Mesendoderm (in vitro differentiated cells): ENCODE measurements around the gene CEP104.

Experiments
- DNase-seq: peaks from one replicate; pipeline ENCODE4 v3.0.0; 2013
- H2AK5ac ChIP-seq: 2 replicates; pipeline ENCODE4 v1.6.1; 2013; ENCODE audit warnings: low read length, inconsistent platforms
- H2BK120ac ChIP-seq: 2 replicates; pipeline ENCODE4 v1.6.1; 2013; ENCODE audit warnings: low read depth, mild to moderate bottlenecking, low read length, moderate library complexity, mixed read lengths
- H2BK15ac ChIP-seq: replicated peaks from 2 replicates; pipeline ENCODE4 v1.6.1; 2013; ENCODE audit warnings: low read depth, mild to moderate bottlenecking, moderate library complexity
- H2BK5ac ChIP-seq: 2 replicates; pipeline ENCODE4 v1.6.1; 2013; ENCODE audit warnings: low read length, inconsistent platforms
- H3K18ac ChIP-seq: 2 replicates; pipeline ENCODE4 v1.6.1; 2013; ENCODE audit warnings: mild to moderate bottlenecking, low read length, mixed read lengths
- H3K23ac ChIP-seq: one replicate; pipeline ENCODE4 v1.6.1; 2013; ENCODE audit warnings: low read length
- H3K27ac ChIP-seq: 2 replicates; pipeline ENCODE4 v1.5.1; 2013; ENCODE audit warnings: low read depth, mild to moderate bottlenecking, inconsistent platforms, low read length, moderate library complexity
- H3K27me3 ChIP-seq: 2 replicates; pipeline ENCODE4 v1.6.1; 2013; ENCODE audit warnings: low read length, control low read depth, mild to moderate bottlenecking, inconsistent platforms; ENCODE audit not compliant: insufficient read depth, poor library complexity
- H3K36me3 ChIP-seq: 2 replicates; pipeline ENCODE4 v1.6.1; 2013; ENCODE audit warnings: low read length, inconsistent platforms; ENCODE audit not compliant: control insufficient read depth, insufficient read depth
- H3K4ac ChIP-seq: one replicate; pipeline ENCODE4 v1.6.1; 2013; ENCODE audit warnings: low read depth, mild to moderate bottlenecking, low read length, moderate library complexity
- H3K4me1 ChIP-seq: 2 replicates; pipeline ENCODE4 v1.6.1; 2013; ENCODE audit warnings: low read depth, low read length, inconsistent platforms; ENCODE audit not compliant: control insufficient read depth
- H3K4me2 ChIP-seq: 2 replicates; pipeline ENCODE4 v1.6.1; 2013; ENCODE audit warnings: low read length
- H3K4me3 ChIP-seq: 2 replicates; pipeline ENCODE4 v1.5.1; 2013; ENCODE audit warnings: mild to moderate bottlenecking, low read length
- H3K56ac ChIP-seq: one replicate; pipeline ENCODE4 v1.6.1; 2013; ENCODE audit warnings: low read length
- H3K79me1 ChIP-seq: 2 replicates; pipeline ENCODE4 v1.6.1; 2013; ENCODE audit warnings: low read length, inconsistent platforms
- H3K79me2 ChIP-seq: 2 replicates; pipeline ENCODE4 v1.6.1; 2013; ENCODE audit warnings: mild to moderate bottlenecking, low read length; ENCODE audit not compliant: control insufficient read depth, insufficient read depth
- H3K9ac ChIP-seq: 2 replicates; pipeline ENCODE4 v1.6.1; 2013; ENCODE audit warnings: low read length, inconsistent platforms
- H4K5ac ChIP-seq: one replicate; pipeline ENCODE4 v1.6.1; 2013; ENCODE audit warnings: low read length
- H4K8ac ChIP-seq: one replicate; pipeline ENCODE4 v1.6.1; 2013; ENCODE audit warnings: low read depth, mild to moderate bottlenecking, control low read depth, low read length, moderate library complexity
- WGBS: extraction: QIAGEN DNeasy Blood & Tissue Kit; methylation state at CpG from one replicate; pipeline ENCODE4 v1.1.7; 2013; ENCODE audit warnings: low lambda C conversion rate, missing lambda C conversion rate; ENCODE audit not compliant: insufficient coverage; ENCODE audit errors: extremely low coverage; 5-methylcytosine and 5-hydroxymethylcytosine counted together

CEP104 gene

DNA sequence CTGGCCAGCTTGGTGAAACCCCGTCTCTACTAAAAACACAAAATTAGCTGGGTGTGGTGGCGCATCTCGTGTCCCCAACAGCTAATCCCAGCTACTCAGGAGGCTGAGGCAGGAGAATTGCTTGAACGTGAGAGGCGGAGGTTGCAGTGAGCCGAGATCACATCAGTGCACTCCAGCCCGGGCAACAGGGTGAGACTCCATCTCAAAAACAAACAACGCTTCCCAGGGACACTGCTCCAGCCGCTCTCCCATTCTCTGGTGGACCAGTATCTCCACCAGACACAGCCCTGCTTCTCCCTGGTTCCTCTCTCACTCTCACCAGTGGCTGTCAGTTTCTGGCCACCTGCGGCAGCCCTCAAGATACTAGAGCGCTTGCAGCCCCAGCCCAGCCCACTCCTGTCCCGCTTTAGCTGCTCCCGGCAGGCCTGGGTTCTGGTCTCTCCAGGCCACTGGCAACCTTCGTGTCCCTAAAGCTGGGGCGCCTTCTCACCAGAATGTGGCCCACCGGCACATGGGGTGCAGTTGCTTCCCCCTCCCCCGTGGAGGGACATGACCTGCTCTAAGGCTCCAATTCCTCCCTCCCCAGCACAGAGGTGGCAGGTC lies 39.8 kb downstream of the CEP104 start:
- H3K56ac ChIP-seq = no peak overlapping the region
- DNase-seq = no peak
- H2AK5ac ChIP-seq = no peak overlapping the region
- H4K5ac ChIP-seq = no peak overlapping the region
- no peak overlapping the region for H2BK120ac ChIP-seq
- no CpG with 5 or more reads among the region's 17 CpGs for WGBS
- no peak overlapping the region for H3K4me2 ChIP-seq
- H3K36me3 ChIP-seq = no peaks in the 10 kb centered on the region
- no peak overlapping the region for H4K8ac ChIP-seq
- H3K23ac ChIP-seq = no peak overlapping the region
- H2BK5ac ChIP-seq = no peak overlapping the region
- H3K4me1 ChIP-seq = no peaks in the 10 kb centered on the region
- no peak overlapping the region for H3K4me3 ChIP-seq
- H3K27me3 ChIP-seq = no peaks in the 10 kb centered on the region
- H2BK15ac ChIP-seq = no peak overlapping the region
- no peak overlapping the region for H3K18ac ChIP-seq
- H3K27ac ChIP-seq = no peak overlapping the region
- no peaks in the 10 kb centered on the region for H3K79me2 ChIP-seq
- no peak overlapping the region for H3K4ac ChIP-seq
- H3K79me1 ChIP-seq = no peaks in the 10 kb centered on the region
- no peak overlapping the region for H3K9ac ChIP-seq

DNA sequence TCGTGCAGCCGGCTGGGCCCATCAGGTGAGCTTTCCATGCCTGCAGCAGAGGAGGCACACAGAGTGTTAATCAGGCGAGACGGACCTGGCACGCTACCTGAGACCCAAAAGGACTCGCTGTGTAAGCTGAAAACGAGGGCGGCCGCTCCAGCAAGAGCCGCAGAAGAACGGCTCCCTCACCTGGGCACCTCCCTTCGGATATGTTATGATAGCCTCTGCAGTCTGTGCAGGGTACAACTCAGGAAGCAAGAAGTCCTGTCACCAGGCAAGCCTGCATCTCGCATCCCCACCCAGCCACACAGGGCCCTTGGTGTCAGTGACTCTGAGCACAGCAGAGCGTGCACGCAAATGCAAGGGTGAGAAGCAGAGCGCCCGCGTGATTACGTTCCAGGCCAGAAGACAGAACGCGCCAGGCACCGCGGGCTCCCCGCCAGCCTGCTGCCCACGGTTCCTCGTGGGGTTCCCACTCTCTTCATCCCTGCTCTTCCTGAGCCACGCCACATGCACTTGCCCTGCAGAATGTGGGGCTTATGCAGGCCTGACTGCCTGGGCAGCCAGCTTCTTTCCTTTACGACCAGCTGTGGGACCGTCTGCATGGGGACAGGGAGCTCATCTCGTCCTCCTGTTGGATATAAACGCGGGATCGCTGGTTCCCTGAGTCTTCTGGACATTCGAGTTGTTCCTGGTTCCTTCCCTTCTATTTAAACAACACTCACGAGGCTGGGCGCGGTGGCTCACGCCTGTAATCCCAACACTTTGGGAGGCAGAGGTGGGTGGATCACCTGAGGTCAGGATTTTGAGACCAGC lies 40.5 kb downstream of the CEP104 start:
- Histone ChIP-seq H2BK15ac (no peak overlapping the region), H3K4me2 (no peak overlapping the region), H3K79me2 (no peaks in the 10 kb centered on the region), H3K23ac (no peak overlapping the region), H3K18ac (no peak overlapping the region), H3K56ac (no peak overlapping the region), H2BK5ac (no peak overlapping the region), H3K4me3 (no peak overlapping the region), H3K79me1 (no peaks in the 10 kb centered on the region), H2AK5ac (no peak overlapping the region), H4K8ac (no peak overlapping the region), H2BK120ac (no peak overlapping the region), H3K27me3 (no peaks in the 10 kb centered on the region), H3K4me1 (no peaks in the 10 kb centered on the region), H3K4ac (no peak overlapping the region), H3K9ac (no peak overlapping the region), H3K36me3 (no peaks in the 10 kb centered on the region), H3K27ac (no peak overlapping the region), H4K5ac (no peak overlapping the region)
- no peak for DNase-seq
- WGBS = no CpG with 5 or more reads among the region's 38 CpGs

DNA sequence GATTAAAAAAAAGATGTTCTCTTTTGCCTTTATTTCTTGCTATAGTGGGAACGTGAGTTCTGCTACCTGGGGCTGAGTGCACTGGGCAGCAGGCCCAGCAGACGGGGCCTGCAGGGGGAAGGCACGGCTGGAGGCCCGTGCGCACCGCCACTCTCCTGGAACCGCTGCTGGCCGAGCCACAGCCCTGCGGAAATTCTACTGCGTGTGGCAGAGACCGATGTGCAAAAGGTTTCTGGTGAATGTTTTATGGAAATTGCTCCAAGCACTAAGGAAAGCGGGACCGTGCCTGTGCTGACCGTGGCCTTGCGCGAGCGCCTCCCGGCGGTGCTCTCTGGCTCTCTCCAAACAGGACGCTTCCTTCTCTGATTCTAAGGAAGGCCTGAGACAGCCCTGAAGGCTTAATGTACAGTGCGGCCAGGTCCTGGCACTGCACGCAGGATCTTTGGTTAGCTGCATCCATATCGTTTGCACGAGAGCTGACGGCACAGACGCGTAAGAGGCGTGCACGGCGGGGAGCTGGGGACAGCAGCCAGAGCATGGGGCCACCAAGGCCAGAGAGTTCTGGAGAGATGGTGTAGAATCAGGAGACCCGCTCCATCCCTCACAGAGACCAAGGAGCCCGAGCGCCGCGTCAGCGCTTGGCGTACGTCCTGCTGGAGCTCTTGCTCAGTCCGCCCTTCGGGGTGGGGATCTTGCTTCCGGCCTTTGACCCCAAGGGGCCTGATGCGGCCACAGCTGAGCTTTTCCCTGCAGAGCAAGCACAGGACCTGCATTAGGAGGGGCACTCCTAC lies 42.0 kb downstream of the CEP104 start:
- WGBS = no CpG with 5 or more reads among the region's 42 CpGs
- Histone ChIP-seq H3K56ac (no peak overlapping the region), H4K5ac (no peak overlapping the region), H2BK15ac (no peak overlapping the region), H2BK5ac (no peak overlapping the region), H2AK5ac (no peak overlapping the region), H3K18ac (no peak overlapping the region), H3K4me3 (no peak overlapping the region), H3K79me1 (no peaks in the 10 kb centered on the region), H3K27me3 (no peaks in the 10 kb centered on the region), H3K79me2 (no peaks in the 10 kb centered on the region), H3K4me1 (no peaks in the 10 kb centered on the region), H3K4me2 (no peak overlapping the region), H3K27ac (no peak overlapping the region), H3K36me3 (no peaks in the 10 kb centered on the region), H3K23ac (no peak overlapping the region), H4K8ac (no peak overlapping the region), H2BK120ac (no peak overlapping the region), H3K9ac (no peak overlapping the region), H3K4ac (no peak overlapping the region)
- no peak for DNase-seq

DNA sequence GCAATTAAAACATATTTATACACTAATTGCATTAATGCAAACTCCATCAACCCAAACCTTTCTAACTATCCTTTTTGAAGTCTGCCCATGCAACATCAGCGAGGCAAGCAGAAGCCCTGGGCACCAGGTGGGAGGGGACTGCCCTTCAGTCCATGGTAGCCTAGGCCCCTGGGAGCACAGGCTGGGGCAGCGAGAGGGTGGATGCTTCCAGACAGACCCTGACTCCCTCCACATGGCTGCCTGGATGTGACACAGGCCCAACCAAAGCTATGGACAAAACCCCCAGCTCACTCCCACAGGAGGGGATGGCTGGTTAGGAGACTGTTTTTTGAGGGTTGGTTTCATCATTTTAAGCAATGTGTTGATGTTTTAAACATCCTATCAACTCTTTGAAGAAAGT lies 42.9 kb downstream of the CEP104 start:
- Histone ChIP-seq H3K4me1 (no peaks in the 10 kb centered on the region), H4K5ac (no peak overlapping the region), H3K4me3 (no peak overlapping the region), H3K36me3 (no peaks in the 10 kb centered on the region), H3K27ac (no peak overlapping the region), H3K56ac (no peak overlapping the region), H3K4ac (no peak overlapping the region), H3K79me2 (no peaks in the 10 kb centered on the region), H4K8ac (no peak overlapping the region), H2BK120ac (no peak overlapping the region), H2BK15ac (no peak overlapping the region), H3K18ac (no peak overlapping the region), H3K79me1 (no peaks in the 10 kb centered on the region), H3K23ac (no peak overlapping the region), H3K27me3 (no peaks in the 10 kb centered on the region), H3K4me2 (no peak overlapping the region), H2AK5ac (no peak overlapping the region), H3K9ac (no peak overlapping the region), H2BK5ac (no peak overlapping the region)
- WGBS = no CpG with 5 or more reads among the region's 2 CpGs
- no peak for DNase-seq

GRCh38 chr1:3811595-3811911 lies 45.5 kb downstream of the CEP104 start:
- Histone ChIP-seq H3K4ac (no peak overlapping the region), H3K4me2 (no peak overlapping the region), H3K27ac (no peak overlapping the region), H3K36me3 (no peaks in the 10 kb centered on the region), H4K5ac (no peak overlapping the region), H2BK120ac (no peak overlapping the region), H3K23ac (no peak overlapping the region), H2BK15ac (no peak overlapping the region), H3K4me1 (no peaks in the 10 kb centered on the region), H3K79me2 (no peaks in the 10 kb centered on the region), H3K56ac (no peak overlapping the region), H2AK5ac (no peak overlapping the region), H3K79me1 (no peaks in the 10 kb centered on the region), H3K4me3 (no peak overlapping the region), H3K9ac (no peak overlapping the region), H3K27me3 (no peaks in the 10 kb centered on the region), H4K8ac (no peak overlapping the region), H3K18ac (no peak overlapping the region), H2BK5ac (no peak overlapping the region)
- DNase-seq = no peak
- no CpG with 5 or more reads among the region's 2 CpGs for WGBS
